HEK293T (cell line): ENCODE measurements around the gene ESCO1.
A peak's percentile ranks its signal among the peaks of the same experiment; 100 is the strongest.

ENCODE experiments used
- CTCF ChIA-PET: fragments of 350-600 bp; formaldehyde crosslinking; extraction: SDS; loops from one replicate; lab custom pipeline; 2021; ENCODE audit warnings: antibody characterized with exemption, inconsistent platforms; lab: Yijun Ruan, JAX
- POLR2A ChIA-PET: fragments of 350-600 bp; formaldehyde crosslinking; extraction: SDS; loops from one replicate; lab custom pipeline; 2020; ENCODE audit warnings: antibody characterized with exemption, inconsistent platforms; lab: Yijun Ruan, JAX
- DNase-seq: peaks from one replicate; pipeline ENCODE4 v3.0.0; 2012; ENCODE audit warnings: mixed read lengths; ENCODE audit errors: extremely low spot score
- ARNT ChIP-seq: fragments of 450-650 bp; IDR thresholded peaks from 2 replicates; pipeline ENCODE4 v1.6.1; 2017; ENCODE audit warnings: mild to moderate bottlenecking
- BHLHE40 ChIP-seq: fragments of 450-650 bp; IDR thresholded peaks from 2 replicates; pipeline ENCODE4 v1.6.1; 2016; ENCODE audit warnings: mild to moderate bottlenecking, moderate library complexity, borderline replicate concordance
- CTBP1 ChIP-seq: fragments of 450-650 bp; IDR thresholded peaks from 2 replicates; pipeline ENCODE4 v1.6.1; 2016; ENCODE audit warnings: borderline replicate concordance
- ELF4 ChIP-seq: fragments of 450-650 bp; IDR thresholded peaks from 2 replicates; pipeline ENCODE4 v1.6.1; 2017; ENCODE audit warnings: antibody characterized with exemption
- FOXA1 ChIP-seq: fragments of 450-650 bp; IDR thresholded peaks from 2 replicates; pipeline ENCODE4 v1.6.1; 2016; ENCODE audit warnings: mild to moderate bottlenecking
- FOXK2 ChIP-seq: fragments of 450-650 bp; IDR thresholded peaks from 2 replicates; pipeline ENCODE4 v1.6.1; 2016; ENCODE audit warnings: mild to moderate bottlenecking
- FOXM1 ChIP-seq: fragments of 450-650 bp; IDR thresholded peaks from 2 replicates; pipeline ENCODE4 v1.6.1; 2017; ENCODE audit warnings: mild to moderate bottlenecking, borderline replicate concordance
- HDGF ChIP-seq: fragments of 450-650 bp; IDR thresholded peaks from 2 replicates; pipeline ENCODE4 v1.6.1; 2017; ENCODE audit warnings: antibody characterized with exemption, borderline replicate concordance
- L3MBTL2 ChIP-seq: fragments of 450-650 bp; conservative IDR thresholded peaks from 2 replicates; pipeline ENCODE4 v1.6.1; 2016; ENCODE audit warnings: mild to moderate bottlenecking
- LEF1 ChIP-seq: fragments of 450-650 bp; IDR thresholded peaks from 2 replicates; pipeline ENCODE4 v1.6.1; 2017; ENCODE audit warnings: mild to moderate bottlenecking, borderline replicate concordance
- NFRKB ChIP-seq: fragments of 450-650 bp; IDR thresholded peaks from 2 replicates; pipeline ENCODE4 v1.6.1; 2016; ENCODE audit warnings: mild to moderate bottlenecking, moderate library complexity
- SP1 ChIP-seq: fragments of 450-650 bp; IDR thresholded peaks from 2 replicates; pipeline ENCODE4 v1.6.1; 2017
- SUZ12 ChIP-seq: fragments of 450-650 bp; IDR thresholded peaks from 2 replicates; pipeline ENCODE4 v1.6.1; 2016; ENCODE audit warnings: mild to moderate bottlenecking
- TARDBP ChIP-seq: fragments of 450-650 bp; IDR thresholded peaks from 2 replicates; pipeline ENCODE4 v1.6.1; 2016
- ZNF384 ChIP-seq: fragments of 450-650 bp; IDR thresholded peaks from 2 replicates; pipeline ENCODE4 v1.6.1; 2016
- TF ChIP-seq, protein P1 (sequence below): fragments of 450-650 bp; IDR thresholded peaks from 2 replicates; pipeline ENCODE4 v1.6.1; 2016

Gene ESCO1

GRCh38 chr18:21484851-21485636 is 115.5 kb downstream of the ESCO1 start:
- POLR2A ChIA-PET, result interaction anchor here (0.7 to 1.2 kb wide), 3 partner anchors 112 to 127 kb away, joined by 3 to 4 read pairs (median 3); partner anchors contain the start of genes ESCO1 and SNRPD1
- CTCF ChIA-PET, result interaction anchor here (0.6 to 1.8 kb wide), 4 partner anchors 81 to 512 kb away, joined by 3 to 5 read pairs (median 3); no protein-coding TSS in a partner anchor

GRCh38 chr18:21483051-21483450 is 117.5 kb downstream of the ESCO1 start:
- no peak for DNase-seq
- ChIA-PET CTCF (interaction anchor here (1.8 kb wide), 1 partner anchor 291 kb away, joined by 5 read pairs; no protein-coding TSS in a partner anchor), POLR2A (interaction anchor here (1.0 to 1.3 kb wide), 2 partner anchors 118 to 257 kb away, joined by 3 read pairs; partner anchors contain the start of genes ESCO1 and MIB1)
- no peak for TF ChIP-seq ELF4
- no peak for TF ChIP-seq ARNT
- no peak for TF ChIP-seq LEF1
- no peak for TF ChIP-seq SUZ12
- TF ChIP-seq L3MBTL2, result no peak
- no peak for TF ChIP-seq FOXK2
- no peak for TF ChIP-seq BHLHE40
- TF ChIP-seq FOXA1, result no peak
- no peak for TF ChIP-seq FOXM1
- no peak for TF ChIP-seq SP1
- TF ChIP-seq CTBP1, result no peak
- TF ChIP-seq TARDBP, result no peak
- TF ChIP-seq NFRKB, result no peak
- no peak for TF ChIP-seq HDGF
- TF ChIP-seq, protein P1, sequence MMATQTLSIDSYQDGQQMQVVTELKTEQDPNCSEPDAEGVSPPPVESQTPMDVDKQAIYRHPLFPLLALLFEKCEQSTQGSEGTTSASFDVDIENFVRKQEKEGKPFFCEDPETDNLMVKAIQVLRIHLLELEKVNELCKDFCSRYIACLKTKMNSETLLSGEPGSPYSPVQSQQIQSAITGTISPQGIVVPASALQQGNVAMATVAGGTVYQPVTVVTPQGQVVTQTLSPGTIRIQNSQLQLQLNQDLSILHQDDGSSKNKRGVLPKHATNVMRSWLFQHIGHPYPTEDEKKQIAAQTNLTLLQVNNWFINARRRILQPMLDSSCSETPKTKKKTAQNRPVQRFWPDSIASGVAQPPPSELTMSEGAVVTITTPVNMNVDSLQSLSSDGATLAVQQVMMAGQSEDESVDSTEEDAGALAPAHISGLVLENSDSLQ, result no peak; the same call in 1 of the 2 replicates

More at GRCh38 chr18:21484851-21485636, 115.5 kb downstream of the ESCO1 start:
- TF ChIP-seq NFRKB (no peak), FOXM1 (no peak), SUZ12 (no peak), FOXA1 (no peak), FOXK2 (no peak), ZNF384 (no peak), ELF4 (no peak)
- no peak for DNase-seq

GRCh38 chr18:21481739-21482138 is 118.8 kb downstream of the ESCO1 start:
- no peak for DNase-seq
- TF ChIP-seq, protein P1, result peak; percentile 46
- no peak for TF ChIP-seq FOXM1
- ChIA-PET CTCF (interaction anchor here (0.6 kb wide), 1 partner anchor 487 kb away, joined by 3 read pairs; no protein-coding TSS in a partner anchor), POLR2A (no interaction called here)

GRCh38 chr18:21479721-21480120 is 120.8 kb downstream of the ESCO1 start:
- CTCF ChIA-PET, result interaction anchor here (0.7 kb wide), 1 partner anchor 27 kb away, joined by 3 read pairs; no protein-coding TSS in a partner anchor
- DNase-seq, result no peak
- TF ChIP-seq L3MBTL2, result no peak
- no peak for TF ChIP-seq HDGF
- no peak for TF ChIP-seq FOXK2
- no peak for TF ChIP-seq TARDBP
- no peak for TF ChIP-seq FOXA1
- no peak for TF ChIP-seq ARNT
- no peak for TF ChIP-seq SP1
- TF ChIP-seq, protein P1, result no peak
- TF ChIP-seq SUZ12, result no peak
- TF ChIP-seq CTBP1, result no peak
- no peak for TF ChIP-seq FOXM1
- POLR2A ChIA-PET, result no interaction called here
